Stimulated activated naive CD8-positive, alpha-beta T cell treated with anti-CD3 and anti-CD28 coated beads, Interleukin-15, amount 100 ng/mL, for 72 hours (primary cell): ENCODE results near the gene SBK3.
"Not testable (repeated sequence)": the region's sequence is repeated elsewhere in the genome, so short reads cannot be mapped to it uniquely, and the experiment has no call there.

Experiments used
- ATAC-seq: fragments of 150-1000 bp; cut with Tn5 transposase; 2 replicates; pipeline ENCODE4 v1.10.0; 2021; ENCODE audit warnings: mild to moderate bottlenecking, moderate library complexity
- DNase-seq, 2 donors: peaks; one replicate each; pipeline ENCODE4 v3.0.0; 2021 to 2022
- H3K27ac Mint-ChIP-seq, 2 donors: one replicate each; pipeline ENCODE4 v1.8.0; 2022; ENCODE audit warnings: mild to moderate bottlenecking in 2 of 2, mixed read lengths in 2 of 2, moderate library complexity in 2 of 2
- H3K27me3 Mint-ChIP-seq: one replicate; pipeline ENCODE4 v1.8.0; 2022; ENCODE audit warnings: mixed read lengths
- H3K4me1 Mint-ChIP-seq: one replicate; pipeline ENCODE4 v1.8.0; 2022; ENCODE audit warnings: mild to moderate bottlenecking, mixed read lengths
- H3K4me3 Mint-ChIP-seq, 2 donors: one replicate each; pipeline ENCODE4 v1.8.0; 2022; ENCODE audit warnings: mild to moderate bottlenecking in 2 of 2, mixed read lengths in 2 of 2, moderate library complexity in 1 of 2
- H3K9me3 Mint-ChIP-seq, 2 donors: one replicate each; pipeline ENCODE4 v1.8.0; 2022; ENCODE audit warnings: mixed read lengths in 2 of 2

Gene SBK3

GRCh38 chr19:55580628-55581144 is 35.3 kb upstream of the SBK3 start, which contains the start of gene ZNF579:
ZNF579 (minus strand) TSS chr19:55580848; CDS start chr19:55579639, 1,209 bp downstream.
- Mint-ChIP-seq H3K4me3 (peak within 1 kb of the TSS; percentile 80 to 93), H3K27ac (peak within 1 kb of the TSS; percentile 77 to 93), H3K9me3 (no peaks in the 10 kb centered on the region), H3K27me3 (no peaks in the 10 kb centered on the region), H3K4me1 (peaks cover 35% of the 10 kb centered on the region)
- DNase-seq (peak; percentile 73 to 83), ATAC-seq (peak; percentile 74)

- H3K4me3 Mint-ChIP-seq: peak overlapping the region; percentile 80 to 93
- H3K27ac Mint-ChIP-seq: peak overlapping the region; percentile 21 to 93
Observed at GRCh38 chr19:55579766-55580621, 34.7 kb upstream of the SBK3 start.

GRCh38 chr19:55578761-55579747 is 33.7 kb upstream of the SBK3 start:
- Mint-ChIP-seq H3K9me3 (no peaks in the 10 kb centered on the region), H3K4me3 (peak overlapping the region; percentile 80 to 93), H3K27ac (no peak overlapping the region), H3K4me1 (peaks cover 22% of the 10 kb centered on the region), H3K27me3 (no peaks in the 10 kb centered on the region)
- no peak for DNase-seq
- ATAC-seq: peak; percentile 21

More at GRCh38 chr19:55579766-55580621, 34.7 kb upstream of the SBK3 start:
- Mint-ChIP-seq H3K9me3 (no peaks in the 10 kb centered on the region), H3K4me1 (peaks cover 28% of the 10 kb centered on the region), H3K27me3 (no peaks in the 10 kb centered on the region)
- DNase-seq (no peak), ATAC-seq (peak; percentile 13)

DNA sequence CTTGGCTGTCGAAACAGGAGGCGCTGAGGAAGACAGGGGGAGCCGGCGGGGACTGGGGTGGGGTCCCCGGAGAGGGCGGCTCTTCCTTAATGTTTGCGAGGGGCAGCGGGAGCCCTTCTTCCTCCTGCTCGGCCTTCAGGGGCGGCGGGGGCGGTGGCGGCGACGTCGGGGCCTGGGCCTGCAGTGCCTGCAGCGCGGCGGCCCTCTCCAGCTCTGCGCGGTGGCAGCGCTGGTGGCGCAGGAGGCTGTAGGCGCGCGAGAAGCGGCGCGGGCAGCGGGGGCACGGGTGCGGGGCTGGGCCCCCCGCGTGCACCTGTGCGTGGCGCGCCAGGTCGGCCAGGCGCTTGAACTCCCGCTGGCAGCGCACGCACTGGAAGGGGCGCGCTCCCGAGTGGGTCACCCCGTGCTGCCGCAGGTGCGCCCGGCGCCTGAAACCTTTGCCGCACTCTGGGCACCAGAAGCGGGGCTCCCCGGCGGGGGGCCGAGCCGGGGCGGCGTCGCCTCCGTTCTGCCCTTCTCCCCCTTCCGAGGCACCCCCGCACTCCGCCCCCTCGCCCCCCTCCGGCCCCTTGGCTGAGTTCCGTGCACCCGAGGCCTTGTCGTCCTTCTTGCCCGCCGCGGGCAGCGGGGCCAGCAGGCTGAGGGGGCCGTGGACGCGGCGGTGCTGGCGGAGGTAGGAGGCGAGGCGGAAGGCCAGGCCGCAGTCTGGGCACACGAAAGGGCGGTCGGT is 32.9 kb upstream of the SBK3 start:
- peak; percentile 24 for ATAC-seq
- no peaks in the 10 kb centered on the region for H3K9me3 Mint-ChIP-seq

GRCh38 chr19:55576746-55577145 is 31.4 kb upstream of the SBK3 start:
- no peaks in the 10 kb centered on the region for H3K9me3 Mint-ChIP-seq
- H3K4me1 Mint-ChIP-seq: peaks cover 16% of the 10 kb centered on the region
- DNase-seq: no peak
- ATAC-seq: no peak
- H3K27ac Mint-ChIP-seq: no peak overlapping the region
- no peak overlapping the region for H3K4me3 Mint-ChIP-seq
- H3K27me3 Mint-ChIP-seq: no peaks in the 10 kb centered on the region

More for the DNA sequence above, 32.9 kb upstream of the SBK3 start:
- no peaks in the 10 kb centered on the region for H3K27me3 Mint-ChIP-seq
- DNase-seq: no peak
- peaks cover 22% of the 10 kb centered on the region for H3K4me1 Mint-ChIP-seq
- no peak overlapping the region for H3K4me3 Mint-ChIP-seq
- H3K27ac Mint-ChIP-seq: no peak overlapping the region

GRCh38 chr19:55573929-55574328 is 28.6 kb upstream of the SBK3 start:
- ATAC-seq, H3K27me3 Mint-ChIP-seq, H3K9me3 Mint-ChIP-seq, H3K4me1 Mint-ChIP-seq, H3K27ac Mint-ChIP-seq, DNase-seq, H3K4me3 Mint-ChIP-seq: not testable (repeated sequence)

GRCh38 chr19:55569477-55569876 is 24.1 kb upstream of the SBK3 start:
- ATAC-seq, H3K4me3 Mint-ChIP-seq, H3K9me3 Mint-ChIP-seq, H3K27ac Mint-ChIP-seq, H3K4me1 Mint-ChIP-seq, H3K27me3 Mint-ChIP-seq, DNase-seq: not testable (repeated sequence)

DNA sequence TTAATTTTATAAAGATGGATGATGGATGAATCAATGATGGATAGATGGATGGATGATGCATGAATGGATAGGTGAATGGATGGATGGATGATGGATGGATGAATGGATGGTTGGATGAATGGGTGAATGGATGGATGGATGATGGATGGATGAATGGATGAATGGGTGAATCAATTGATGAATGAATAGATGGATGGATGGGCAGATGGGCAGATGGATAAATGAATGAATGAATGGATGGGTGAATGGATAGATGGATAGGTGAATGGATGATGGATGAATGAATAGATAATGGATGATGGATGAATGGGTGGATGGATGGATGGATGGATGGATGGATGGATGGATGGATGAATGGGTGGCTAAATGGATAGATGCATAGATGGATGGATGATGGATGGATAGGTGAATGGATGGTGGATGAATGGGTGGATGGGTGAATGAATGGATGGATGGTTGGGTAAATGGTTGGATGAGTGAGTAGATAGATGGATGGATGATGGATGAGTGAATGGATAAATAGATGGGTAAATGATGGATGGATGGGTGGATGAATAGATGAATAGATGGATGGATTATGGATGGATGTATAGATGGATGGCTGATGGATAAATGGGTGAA is 22.5 kb upstream of the SBK3 start:
- DNase-seq (no peak), ATAC-seq (no peak)
- Mint-ChIP-seq H3K27ac (no peak overlapping the region), H3K4me3 (no peak overlapping the region), H3K9me3 (no peaks in the 10 kb centered on the region), H3K27me3 (peaks cover 5% of the 10 kb centered on the region), H3K4me1 (no peaks in the 10 kb centered on the region)

- no peak overlapping the region for H3K4me3 Mint-ChIP-seq
- no peak overlapping the region for H3K27ac Mint-ChIP-seq
- H3K27me3 Mint-ChIP-seq: peaks cover 5% of the 10 kb centered on the region
- DNase-seq: no peak
- H3K4me1 Mint-ChIP-seq: no peaks in the 10 kb centered on the region
- ATAC-seq: no peak
- no peaks in the 10 kb centered on the region for H3K9me3 Mint-ChIP-seq
Observed at GRCh38 chr19:55566823-55567222, 21.5 kb upstream of the SBK3 start.

DNA sequence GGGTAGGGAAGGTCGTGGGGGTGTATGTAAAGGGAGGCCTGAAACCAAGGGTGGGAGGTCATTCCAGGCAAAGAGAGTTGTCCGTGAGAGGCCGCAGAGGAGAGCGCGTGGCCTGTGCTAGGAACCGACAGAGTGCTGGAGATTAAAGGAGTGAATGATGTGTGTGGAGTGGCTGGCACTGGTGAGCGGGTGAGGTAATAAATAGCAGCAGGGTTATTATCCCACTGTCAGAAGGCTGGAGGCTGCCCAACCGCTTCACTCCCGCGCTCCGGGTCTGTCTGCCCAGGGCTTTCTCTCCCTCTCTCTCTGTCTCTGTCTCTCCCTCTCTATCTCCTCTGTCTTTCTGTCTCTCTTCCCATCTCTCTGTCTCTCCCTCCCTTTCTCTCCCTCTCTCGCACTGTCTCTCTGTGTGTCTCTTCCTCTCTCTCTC is 17.9 kb upstream of the SBK3 start:
- ATAC-seq (no peak), DNase-seq (no peak)
- Mint-ChIP-seq H3K9me3 (no peaks in the 10 kb centered on the region), H3K27me3 (peaks cover 13% of the 10 kb centered on the region), H3K4me3 (no peak overlapping the region), H3K27ac (no peak overlapping the region), H3K4me1 (no peaks in the 10 kb centered on the region)

DNA sequence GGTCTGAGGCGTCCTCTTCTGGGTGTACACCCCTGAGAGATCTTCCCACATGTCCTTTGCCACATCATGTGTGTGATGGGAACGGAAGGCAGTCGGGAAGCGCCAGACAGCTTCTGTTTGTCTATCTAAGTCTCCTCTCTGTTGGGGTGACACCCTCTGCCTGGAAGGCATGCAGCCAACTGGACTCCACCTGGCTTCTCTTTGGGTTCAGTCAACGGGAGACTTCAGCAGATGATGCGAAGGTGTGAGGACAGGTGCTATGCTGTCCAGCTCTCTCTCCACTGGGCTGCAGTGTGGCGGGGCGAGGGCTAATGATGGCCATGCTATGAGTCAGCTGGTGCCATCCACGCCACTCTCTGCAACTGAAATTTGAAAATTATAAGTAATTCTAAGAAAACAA is 14.3 kb upstream of the SBK3 start:
- Mint-ChIP-seq H3K27ac (no peak overlapping the region), H3K9me3 (no peaks in the 10 kb centered on the region), H3K4me3 (no peak overlapping the region), H3K27me3 (peaks cover 11% of the 10 kb centered on the region), H3K4me1 (no peaks in the 10 kb centered on the region)
- DNase-seq (no peak), ATAC-seq (no peak)

DNA sequence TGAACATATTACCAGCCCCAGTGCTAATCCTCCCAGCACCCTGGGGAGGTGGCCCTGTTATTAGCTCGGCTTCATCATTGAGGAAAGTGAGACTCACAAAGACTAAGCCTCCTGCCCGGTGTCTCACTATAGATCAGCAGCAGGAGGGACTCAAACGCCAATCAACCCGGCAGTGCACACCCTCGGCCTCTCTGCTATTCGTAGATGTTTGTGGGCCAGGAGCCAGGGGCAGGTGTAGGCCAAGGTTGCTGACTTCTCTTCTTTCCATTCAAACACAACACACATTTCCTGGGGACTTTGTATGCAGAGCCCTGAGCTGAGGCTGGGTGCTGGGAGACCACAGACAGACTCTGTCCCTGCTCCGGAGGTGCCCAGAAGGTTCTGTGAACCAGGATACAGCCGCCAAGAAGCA is 9.4 kb upstream of the SBK3 start:
- Mint-ChIP-seq H3K27ac (peak overlapping the region in 1 of 2 donors; percentile 93), H3K9me3 (no peaks in the 10 kb centered on the region), H3K4me1 (no peaks in the 10 kb centered on the region), H3K27me3 (peaks cover 20% of the 10 kb centered on the region), H3K4me3 (no peak overlapping the region)
- ATAC-seq (no peak), DNase-seq (no peak)

GRCh38 chr19:55554302-55554701 is 9.0 kb upstream of the SBK3 start:
- peaks cover 23% of the 10 kb centered on the region for H3K27me3 Mint-ChIP-seq
- ATAC-seq: no peak
- no peak overlapping the region for H3K4me3 Mint-ChIP-seq
- H3K4me1 Mint-ChIP-seq: no peaks in the 10 kb centered on the region
- H3K27ac Mint-ChIP-seq: peak overlapping the region in 1 of 2 donors; percentile 28
- no peak for DNase-seq
- H3K9me3 Mint-ChIP-seq: no peaks in the 10 kb centered on the region
